ENCODE measurements around the gene KPNA1. TPM values are rescaled to one million over a fixed set of nuclear protein-coding genes. Genes with fewer than 3 reads are reported as not detected.
"Not testable (repeated sequence)": the region's sequence is repeated elsewhere in the genome, so short reads cannot be mapped to it uniquely, and the experiment has no call there.

Gene KPNA1
- total RNA-seq, 1 donor = 21.8 TPM

DNA sequence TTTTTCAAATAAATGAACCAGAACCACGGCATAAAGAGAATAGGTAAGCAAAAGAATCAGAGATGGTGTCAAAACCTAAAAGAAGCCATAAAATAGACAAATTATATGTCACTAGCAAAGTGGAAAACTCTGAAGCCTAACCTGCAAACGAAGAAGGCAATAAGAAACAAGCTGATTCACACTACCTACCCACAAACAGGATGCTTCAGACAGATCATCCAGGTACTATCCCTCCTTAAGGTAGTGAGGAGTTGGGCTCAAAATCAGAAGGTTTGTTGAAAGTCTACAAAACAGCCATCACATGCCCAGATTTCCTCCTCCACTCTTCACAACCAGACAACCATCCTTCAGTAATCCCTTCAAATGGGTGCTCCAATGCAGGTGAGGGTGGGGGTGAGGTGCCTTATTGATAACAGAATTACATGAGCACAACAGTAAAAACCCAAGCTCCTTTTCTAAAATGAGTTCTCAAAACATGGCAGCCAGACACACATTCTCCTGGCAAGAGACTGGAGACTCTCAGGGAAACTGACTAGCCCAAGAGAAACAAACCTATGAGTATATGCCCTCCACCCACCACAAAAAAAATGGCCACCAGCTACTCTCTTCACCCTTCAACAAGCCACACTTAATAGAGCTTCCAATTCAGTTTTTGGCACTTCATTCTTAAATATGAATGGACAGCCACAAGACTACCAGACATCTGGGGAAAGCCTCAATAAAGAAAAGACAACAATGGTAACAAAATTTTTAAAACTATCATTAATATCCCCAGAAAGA is 6.4 kb downstream of the KPNA1 start:
- peaks cover 17% of the 10 kb centered on the region for H3K4me1 ChIP-seq (ENCODE audit: insufficient read depth, low read length)

DNA sequence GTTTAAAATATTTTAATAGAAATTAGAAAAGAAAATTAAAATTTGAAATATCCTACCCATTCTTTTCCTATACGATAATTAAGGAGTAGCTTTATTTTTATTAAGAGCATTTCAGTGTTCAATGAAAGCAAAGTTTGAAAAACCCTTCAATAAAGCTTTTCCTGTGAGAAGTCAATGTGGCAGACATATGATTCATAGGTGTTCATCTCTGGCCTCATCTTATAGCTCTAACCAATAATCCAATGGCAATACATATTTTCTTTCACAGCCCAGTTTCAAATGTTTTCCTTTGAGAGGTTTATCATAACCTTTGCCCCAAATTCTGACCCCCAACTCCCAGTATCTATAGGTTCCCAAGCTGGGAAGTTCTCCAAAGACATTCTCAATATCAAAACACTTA is 8.3 kb downstream of the KPNA1 start:
- H3K4me3 ChIP-seq (ENCODE audit: low read length) = no peak overlapping the region
- H3K4me1 ChIP-seq (ENCODE audit: insufficient read depth, low read length) = peaks cover 25% of the 10 kb centered on the region
- no peaks in the 10 kb centered on the region for H3K9me3 ChIP-seq (ENCODE audit: low read depth, low read length)
- H3K27me3 ChIP-seq (ENCODE audit: insufficient read depth, low read length) = no peaks in the 10 kb centered on the region

More for the DNA sequence above, 6.4 kb downstream of the KPNA1 start:
- Histone ChIP-seq H3K4me3 (ENCODE audit: low read length) (no peak overlapping the region), H3K9me3 (ENCODE audit: low read depth, low read length) (no peaks in the 10 kb centered on the region), H3K27me3 (ENCODE audit: insufficient read depth, low read length) (no peaks in the 10 kb centered on the region)

DNA sequence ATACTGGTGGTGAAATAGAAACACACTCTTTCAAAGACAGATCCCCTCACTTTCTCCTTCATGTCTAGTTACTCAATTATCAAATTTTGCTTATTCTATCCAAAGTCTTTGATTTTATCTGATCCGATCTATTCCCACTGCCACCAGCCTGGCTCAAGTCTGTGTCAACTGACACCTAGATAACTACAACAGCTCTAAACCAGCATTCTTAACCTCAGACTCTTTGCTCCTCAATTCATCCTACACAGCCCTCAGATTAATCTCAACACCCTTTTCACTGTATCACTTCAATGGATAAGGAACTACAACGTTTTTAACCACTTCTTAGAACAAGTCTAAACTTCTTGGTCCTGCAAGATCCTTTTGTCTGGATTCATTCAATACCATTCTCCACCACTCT is 9.1 kb downstream of the KPNA1 start:
- no peaks in the 10 kb centered on the region for H3K9me3 ChIP-seq (ENCODE audit: low read depth, low read length)
- no peaks in the 10 kb centered on the region for H3K27me3 ChIP-seq (ENCODE audit: insufficient read depth, low read length)
- peaks cover 24% of the 10 kb centered on the region for H3K4me1 ChIP-seq (ENCODE audit: insufficient read depth, low read length)

DNA sequence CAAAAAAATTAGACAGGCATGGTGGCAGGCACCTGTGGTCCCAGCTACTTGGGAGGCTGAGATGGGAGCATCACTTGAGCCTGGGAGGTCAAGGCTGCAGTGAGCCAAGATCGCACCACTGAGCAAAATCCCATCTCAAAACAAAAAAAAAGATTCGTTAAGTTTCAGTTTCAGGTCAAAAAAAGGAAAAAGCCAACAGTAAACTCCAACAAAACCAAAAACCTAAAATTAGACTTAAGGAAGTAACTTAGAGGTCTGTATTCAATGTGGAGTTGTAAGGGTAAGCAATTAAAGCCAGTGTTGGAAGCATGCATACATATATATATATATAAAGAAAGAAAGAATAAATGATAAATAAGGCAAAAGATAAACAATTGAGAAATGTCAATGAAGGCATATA is 11.8 kb downstream of the KPNA1 start:
- Histone ChIP-seq H3K9me3 (ENCODE audit: low read depth, low read length) (no peaks in the 10 kb centered on the region), H3K4me3 (ENCODE audit: low read length) (no peak overlapping the region), H3K4me1 (ENCODE audit: insufficient read depth, low read length) (peaks cover 36% of the 10 kb centered on the region), H3K27me3 (ENCODE audit: insufficient read depth, low read length) (no peaks in the 10 kb centered on the region)

More for the DNA sequence above, 9.1 kb downstream of the KPNA1 start:
- H3K4me3 ChIP-seq (ENCODE audit: low read length) = no peak overlapping the region

- Histone ChIP-seq H3K4me1 (ENCODE audit: insufficient read depth, low read length) (peaks cover 42% of the 10 kb centered on the region), H3K4me3 (ENCODE audit: low read length) (no peak overlapping the region), H3K9me3 (ENCODE audit: low read depth, low read length) (no peaks in the 10 kb centered on the region)
Observed at GRCh38 chr3:122502139-122502538, 12.6 kb downstream of the KPNA1 start.

GRCh38 chr3:122500964-122501363 is 13.8 kb downstream of the KPNA1 start:
- H3K4me1 ChIP-seq (ENCODE audit: insufficient read depth, low read length) = peaks cover 52% of the 10 kb centered on the region
- H3K4me3 ChIP-seq (ENCODE audit: low read length) = not testable (repeated sequence)

More at GRCh38 chr3:122502139-122502538, 12.6 kb downstream of the KPNA1 start:
- no peaks in the 10 kb centered on the region for H3K27me3 ChIP-seq (ENCODE audit: insufficient read depth, low read length)

GRCh38 chr3:122498152-122498551 is 16.6 kb downstream of the KPNA1 start:
- H3K4me1 ChIP-seq (ENCODE audit: insufficient read depth, low read length) = peaks cover 52% of the 10 kb centered on the region
- no peak overlapping the region for H3K4me3 ChIP-seq (ENCODE audit: low read length)

More at GRCh38 chr3:122500964-122501363, 13.8 kb downstream of the KPNA1 start:
- H3K27me3 ChIP-seq (ENCODE audit: insufficient read depth, low read length); H3K9me3 ChIP-seq (ENCODE audit: low read depth, low read length): not testable (repeated sequence)

GRCh38 chr3:122497425-122497824 is 17.3 kb downstream of the KPNA1 start:
- Histone ChIP-seq H3K27me3 (ENCODE audit: insufficient read depth, low read length) (no peaks in the 10 kb centered on the region), H3K9me3 (ENCODE audit: low read depth, low read length) (no peaks in the 10 kb centered on the region), H3K4me1 (ENCODE audit: insufficient read depth, low read length) (peaks cover 47% of the 10 kb centered on the region)

More at GRCh38 chr3:122498152-122498551, 16.6 kb downstream of the KPNA1 start:
- H3K9me3 ChIP-seq (ENCODE audit: low read depth, low read length) = no peaks in the 10 kb centered on the region
- no peaks in the 10 kb centered on the region for H3K27me3 ChIP-seq (ENCODE audit: insufficient read depth, low read length)

GRCh38 chr3:122496508-122496907 is 18.2 kb downstream of the KPNA1 start:
- Histone ChIP-seq H3K27me3 (ENCODE audit: insufficient read depth, low read length) (no peaks in the 10 kb centered on the region), H3K4me1 (ENCODE audit: insufficient read depth, low read length) (peaks cover 38% of the 10 kb centered on the region), H3K9me3 (ENCODE audit: low read depth, low read length) (no peaks in the 10 kb centered on the region), H3K4me3 (ENCODE audit: low read length) (no peak overlapping the region)

More at GRCh38 chr3:122497425-122497824, 17.3 kb downstream of the KPNA1 start:
- no peak overlapping the region for H3K4me3 ChIP-seq (ENCODE audit: low read length)

- Histone ChIP-seq H3K27me3 (ENCODE audit: insufficient read depth, low read length) (no peaks in the 10 kb centered on the region), H3K4me3 (ENCODE audit: low read length) (no peak overlapping the region), H3K4me1 (ENCODE audit: insufficient read depth, low read length) (peaks cover 20% of the 10 kb centered on the region), H3K9me3 (ENCODE audit: low read depth, low read length) (no peaks in the 10 kb centered on the region)
Observed at GRCh38 chr3:122493296-122493695, 21.4 kb downstream of the KPNA1 start.

- Histone ChIP-seq H3K4me1 (ENCODE audit: insufficient read depth, low read length) (no peaks in the 10 kb centered on the region), H3K27me3 (ENCODE audit: insufficient read depth, low read length) (no peaks in the 10 kb centered on the region), H3K9me3 (ENCODE audit: low read depth, low read length) (no peaks in the 10 kb centered on the region), H3K4me3 (ENCODE audit: low read length) (no peak overlapping the region)
Observed at GRCh38 chr3:122488262-122488973, 26.3 kb downstream of the KPNA1 start.

GRCh38 chr3:122484985-122485384 is 29.8 kb downstream of the KPNA1 start:
- H3K9me3 ChIP-seq (ENCODE audit: low read depth, low read length) = no peaks in the 10 kb centered on the region
- no peaks in the 10 kb centered on the region for H3K27me3 ChIP-seq (ENCODE audit: insufficient read depth, low read length)

DNA sequence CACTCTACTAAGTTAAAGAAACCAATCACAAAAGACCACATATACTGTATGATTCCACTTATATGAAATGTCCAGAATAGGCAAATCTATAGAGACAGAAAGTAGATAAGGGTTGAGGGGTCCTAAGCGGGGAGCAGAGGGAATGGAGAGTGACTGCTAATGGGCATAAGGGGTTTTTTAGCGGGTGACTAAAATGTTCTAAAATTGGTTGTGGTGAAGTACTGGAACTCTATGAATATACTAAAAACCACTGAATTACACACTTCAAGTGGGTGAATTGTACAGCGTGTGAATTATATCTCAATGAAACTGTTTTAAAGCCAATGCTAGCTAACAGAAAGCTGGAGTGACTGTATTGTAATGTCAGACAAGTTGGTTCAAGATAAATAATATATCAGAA is 33.3 kb downstream of the KPNA1 start:
- no peaks in the 10 kb centered on the region for H3K9me3 ChIP-seq (ENCODE audit: low read depth, low read length)
- no peaks in the 10 kb centered on the region for H3K27me3 ChIP-seq (ENCODE audit: insufficient read depth, low read length)
- no peak overlapping the region for H3K4me3 ChIP-seq (ENCODE audit: low read length)
- no peaks in the 10 kb centered on the region for H3K4me1 ChIP-seq (ENCODE audit: insufficient read depth, low read length)

More at GRCh38 chr3:122484985-122485384, 29.8 kb downstream of the KPNA1 start:
- H3K4me3 ChIP-seq (ENCODE audit: low read length) = no peak overlapping the region
- no peaks in the 10 kb centered on the region for H3K4me1 ChIP-seq (ENCODE audit: insufficient read depth, low read length)

GRCh38 chr3:122476532-122476931 is 38.2 kb downstream of the KPNA1 start:
- H3K9me3 ChIP-seq (ENCODE audit: low read depth, low read length) = no peaks in the 10 kb centered on the region
- no peaks in the 10 kb centered on the region for H3K27me3 ChIP-seq (ENCODE audit: insufficient read depth, low read length)
- H3K4me1 ChIP-seq (ENCODE audit: insufficient read depth, low read length) = peaks cover 3% of the 10 kb centered on the region
- H3K4me3 ChIP-seq (ENCODE audit: low read length) = no peak overlapping the region

GRCh38 chr3:122475316-122475715 is 39.4 kb downstream of the KPNA1 start:
- Histone ChIP-seq H3K4me3 (ENCODE audit: low read length) (no peak overlapping the region), H3K27me3 (ENCODE audit: insufficient read depth, low read length) (no peaks in the 10 kb centered on the region), H3K4me1 (ENCODE audit: insufficient read depth, low read length) (peaks cover 3% of the 10 kb centered on the region), H3K9me3 (ENCODE audit: low read depth, low read length) (no peaks in the 10 kb centered on the region)

All from mononuclear cell (primary cell).